B cell (primary cell): ENCODE data around the gene DAD1. TPM values are rescaled to one million over a fixed set of nuclear protein-coding genes. Genes with fewer than 3 reads are reported as not detected.
"Not testable (repeated sequence)": the region's sequence is repeated elsewhere in the genome, so short reads cannot be mapped to it uniquely, and the experiment has no call there.

Experiments used
- ATAC-seq: fragments of 200-7000 bp; cut with Tn5 transposase; one replicate; pipeline ENCODE4 v1.10.0; 2021; ENCODE audit warnings: low read depth, mild to moderate bottlenecking, moderate number of reproducible peaks, moderate library complexity
- CTCF ChIA-PET: fragments of 350-600 bp; sonication (Branson Sonifier 250); formaldehyde crosslinking; loops from one replicate; lab custom pipeline; 2021; ENCODE audit warnings: antibody characterized with exemption, inconsistent platforms; lab: Charles Lee
- POLR2A ChIA-PET: fragments of 350-600 bp; sonication (Branson Sonifier 250); formaldehyde crosslinking; loops from one replicate; lab custom pipeline; 2021; ENCODE audit warnings: antibody characterized with exemption; lab: Charles Lee
- DNase-seq: peaks from one replicate; pipeline ENCODE4 v3.0.0; 2013
- H2AFZ ChIP-seq: 2 replicates; pipeline ENCODE4 v1.6.1; 2012; ENCODE audit warnings: mild to moderate bottlenecking, low read depth, low read length; ENCODE audit not compliant: insufficient read depth, poor library complexity, severe bottlenecking
- H3K27ac ChIP-seq, 2 donors: 1 replicate in 1 of 2; 2 replicates in 1 of 2; pipeline ENCODE4 v1.5.1; 2012 to 2013; ENCODE audit warnings: low read length in 2 of 2, mild to moderate bottlenecking in 2 of 2, moderate library complexity in 1 of 2
- H3K27me3 ChIP-seq, 4 experiments: fragments of 200-600 bp in 1 of 4; sonication (generic) in 1 of 4; replicated peaks in 1 of 4; 1 replicate in 2 of 4; 2 replicates in 2 of 4; pipeline versions ENCODE4 v1.6.1 to v1.7.0; 2013 to 2016; ENCODE audit warnings: low read length in 3 of 4, mild to moderate bottlenecking in 2 of 4, mixed read lengths in 1 of 4, moderate library complexity in 1 of 4; ENCODE audit not compliant: insufficient read depth in 4 of 4, control insufficient read depth in 3 of 4; ENCODE audit errors: control extremely low read depth in 1 of 4
- H3K36me3 ChIP-seq, 2 experiments: replicated peaks in 1 of 2; 1 replicate in 1 of 2; 2 replicates in 1 of 2; pipeline versions ENCODE4 v1.6.1 to v1.7.1; 2013; ENCODE audit warnings: low read length in 1 of 2; ENCODE audit not compliant: insufficient read depth in 2 of 2, control insufficient read depth in 1 of 2; ENCODE audit errors: control extremely low read depth in 1 of 2, extremely low read depth in 1 of 2
- H3K4me1 ChIP-seq, 2 donors: fragments of 200-600 bp in 1 of 2; sonication (generic) in 1 of 2; 1 replicate in 1 of 2; 2 replicates in 1 of 2; pipeline versions ENCODE4 v1.5.1 to v1.6.1; 2013 to 2017; ENCODE audit warnings: low read length in 2 of 2; ENCODE audit not compliant: control insufficient read depth in 2 of 2, insufficient read depth in 2 of 2
- H3K4me2 ChIP-seq: replicated peaks from 2 replicates; pipeline ENCODE3; 2012; ENCODE audit warnings: mild to moderate bottlenecking, low read depth, low read length; ENCODE audit not compliant: poor library complexity, severe bottlenecking
- H3K4me3 ChIP-seq, 5 experiments: fragments of 200-600 bp in 1 of 5; sonication (generic) in 1 of 5; 1 replicate in 3 of 5; 2 replicates in 2 of 5; pipeline versions ENCODE4 v1.5.1 to v1.7.0; 2011 to 2016; ENCODE audit warnings: low read length in 4 of 5, mild to moderate bottlenecking in 4 of 5, low read depth in 2 of 5, control low read depth in 1 of 5, moderate library complexity in 1 of 5; ENCODE audit not compliant: insufficient read depth in 1 of 5; ENCODE audit errors: control extremely low read depth in 1 of 5, extremely low read depth in 1 of 5
- H3K79me2 ChIP-seq: fragments of 200-600 bp; sonication (generic); one replicate; pipeline ENCODE4 v1.6.0; 2016; ENCODE audit warnings: low read length; ENCODE audit not compliant: control insufficient read depth, insufficient read depth
- H3K9ac ChIP-seq: fragments of 200-600 bp; sonication (generic); 2 replicates; pipeline ENCODE4 v1.6.1; 2017; ENCODE audit warnings: mild to moderate bottlenecking, low read length, moderate library complexity
- H3K9me3 ChIP-seq, 3 donors: one replicate each; pipeline versions ENCODE4 v1.6.1 to v1.7.1; 2013; ENCODE audit warnings: low read length in 2 of 3; ENCODE audit not compliant: control insufficient read depth in 2 of 3, insufficient read depth in 1 of 3; ENCODE audit errors: control extremely low read depth in 1 of 3
- H4K20me1 ChIP-seq: 2 replicates; pipeline ENCODE4 v1.6.0; 2012; ENCODE audit warnings: mild to moderate bottlenecking, low read length; ENCODE audit not compliant: insufficient read depth, control insufficient read depth, poor library complexity, severe bottlenecking
- H3K27ac Mint-ChIP-seq: one replicate; pipeline ENCODE4 v1.8.0; 2021; ENCODE audit warnings: mixed read lengths
- H3K27me3 Mint-ChIP-seq: one replicate; pipeline ENCODE4 v1.8.0; 2021; ENCODE audit warnings: mixed read lengths
- H3K4me1 Mint-ChIP-seq: one replicate; pipeline ENCODE4 v1.8.0; 2021; ENCODE audit warnings: mixed read lengths
- H3K4me3 Mint-ChIP-seq: one replicate; pipeline ENCODE4 v1.8.0; 2021; ENCODE audit warnings: mixed read lengths
- H3K9me3 Mint-ChIP-seq: one replicate; pipeline ENCODE4 v1.8.0; 2022; ENCODE audit warnings: mixed read lengths; ENCODE audit not compliant: insufficient read depth
- CTCF ChIP-seq: fragments of 200-600 bp; IDR thresholded peaks from one replicate; pipeline ENCODE4 v1.8.0; 2022; ENCODE audit warnings: antibody characterized with exemption, mild to moderate bottlenecking
- EZH2 ChIP-seq: IDR thresholded peaks from 2 replicates; pipeline ENCODE4 v1.6.1; 2012; ENCODE audit warnings: borderline replicate concordance, low read depth, mild to moderate bottlenecking, moderate library complexity, low read length; ENCODE audit not compliant: insufficient read depth, poor library complexity, severe bottlenecking
- WGBS: methylation state at CpG from one replicate; pipeline ENCODE4 v1.1.5; 2013; ENCODE audit warnings: missing lambda C conversion rate; ENCODE audit not compliant: insufficient coverage; 5-methylcytosine and 5-hydroxymethylcytosine counted together
- intact Hi-C: fragments of 100-400 bp; cut with micrococcal nuclease; formaldehyde crosslinking; loops from one replicate; pipeline ENCODE4 v1.10.0; 2022
- polyA minus RNA-seq: library from RNA; depleted of rRNA, polyadenylated mRNA; stranded (reverse); fragments of >200 nt; gene quantifications from 2 replicates; pipeline ENCODE4 v1.2.3, GENCODE V29; 2012
- polyA plus RNA-seq: library from polyadenylated mRNA; depleted of rRNA; stranded (reverse); fragments of >200 nt; gene quantifications from 2 replicates; pipeline ENCODE4 v1.2.3, GENCODE V29; 2012
- total RNA-seq, 2 donors: library from RNA; stranded (reverse); fragments of 120-200 nt in 1 of 2; gene quantifications; 1 replicate in 1 of 2; 2 replicates in 1 of 2; pipeline versions ENCODE4 v1.2.3 to v1.2.4, GENCODE V29; 2013 to 2022

DAD1 gene
- total RNA-seq: 76.1 and 77.4 TPM in 2 replicates
- total RNA-seq (2013): 144 TPM
- 83.0 and 114 TPM in 2 replicates for polyA plus RNA-seq
- 60.9 and 82.0 TPM in 2 replicates for polyA minus RNA-seq

GRCh38 chr14:22589096-22589839, at the start of gene DAD1:
TSS of gene DAD1 (minus strand) at chr14:22589224. CDS start at chr14:22589157, 67 bp downstream.
- CTCF ChIA-PET: interaction anchor here (0.8 to 8.0 kb wide), 18 partner anchors 9 to 465 kb away, joined by 3 to 85 read pairs (median 6); partner anchors contain the start of gene ABHD4
- H4K20me1 ChIP-seq: no peaks in the 10 kb centered on the region
- no peaks in the 10 kb centered on the region for H3K9me3 Mint-ChIP-seq
- intact Hi-C loops: loop anchor here (1.0 kb wide), 12 partner anchors 9 to 697 kb away; partner anchors contain the start of genes ABHD4, HOMEZ, LRP10 and MRPL52
- H3K36me3 ChIP-seq: peaks cover under 1 to 10% of the 10 kb centered on the region in 2 experiments
- H3K4me3 ChIP-seq: peak within 1 kb of the TSS; percentile 75 to 84 (median 78)
- peak within 1 kb of the TSS; percentile 97 for H3K27ac ChIP-seq
- TF ChIP-seq CTCF (no peak), EZH2 (no peak)
- H3K9ac ChIP-seq: peak within 1 kb of the TSS; percentile 84
- peak within 1 kb of the TSS; percentile 89 for H3K4me2 ChIP-seq
- peaks cover 53% of the 10 kb centered on the region for H3K4me1 Mint-ChIP-seq
- H3K9me3 ChIP-seq: no peaks in the 10 kb centered on the region
- peak within 1 kb of the TSS; percentile 79 for H2AFZ ChIP-seq
- H3K27ac Mint-ChIP-seq: peak within 1 kb of the TSS; percentile 96
- no peaks in the 10 kb centered on the region for H3K27me3 ChIP-seq
- WGBS: under 1% methylated on average over 41 of the region's 44 CpGs
- peak; percentile 89 for ATAC-seq
- peak; percentile 100 for DNase-seq
- POLR2A ChIA-PET: interaction anchor here (0.7 to 2.2 kb wide), 6 partner anchors 9 to 966 kb away, joined by 3 to 13 read pairs (median 6); partner anchors contain the start of genes ABHD4, OXA1L and RBM23
- H3K4me1 ChIP-seq: peaks cover 30% of the 10 kb centered on the region in 2 donors
- peak within 1 kb of the TSS; percentile 99 for H3K4me3 Mint-ChIP-seq
- peaks cover 44% of the 10 kb centered on the region for H3K79me2 ChIP-seq
- H3K27me3 Mint-ChIP-seq: peaks cover 2% of the 10 kb centered on the region

DNA sequence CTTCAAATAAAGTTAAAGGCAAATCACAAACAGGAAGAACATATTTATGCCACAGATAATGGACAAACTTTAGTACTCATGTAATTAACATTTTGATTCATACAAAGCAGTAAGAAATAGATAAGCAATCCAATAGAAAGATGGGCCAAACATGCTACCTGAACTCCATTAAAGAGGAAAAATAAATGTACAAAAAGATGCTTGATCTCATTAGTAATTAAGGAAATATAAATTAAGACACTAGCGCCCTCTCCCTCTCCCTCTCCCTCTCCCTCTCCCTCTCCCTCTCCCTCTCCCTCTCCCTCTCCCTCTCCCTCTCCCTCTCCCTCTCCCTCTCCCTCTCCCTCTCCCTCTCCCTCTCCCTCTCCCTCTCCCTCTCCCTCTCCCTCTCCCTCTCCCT, 47.0 kb upstream of the DAD1 start:
- H3K9me3 Mint-ChIP-seq, H3K27ac Mint-ChIP-seq, H3K27ac ChIP-seq, H3K4me3 Mint-ChIP-seq, CTCF ChIA-PET, H4K20me1 ChIP-seq, H3K4me2 ChIP-seq, H2AFZ ChIP-seq, H3K79me2 ChIP-seq, H3K4me3 ChIP-seq, H3K27me3 ChIP-seq, H3K9ac ChIP-seq, H3K4me1 ChIP-seq, H3K36me3 ChIP-seq, DNase-seq, H3K4me1 Mint-ChIP-seq, intact Hi-C loops, ATAC-seq, POLR2A ChIA-PET: not testable (repeated sequence)
- peaks cover 0 to 11% (median 0%) of the 10 kb centered on the region in 3 donors for H3K9me3 ChIP-seq
- H3K27me3 Mint-ChIP-seq: peaks cover 18% of the 10 kb centered on the region
- no CpG with 5 or more reads among the region's 1 CpG for WGBS
